WTC11 (cell line): ENCODE data around the gene AIP.

Source experiments
- CREB1 ChIP-seq: sonication (generic); formaldehyde crosslinking; IDR thresholded peaks from 2 replicates; pipeline ENCODE4 v1.8.0; 2023; ENCODE audit warnings: mild to moderate bottlenecking, missing genetic modification reagents
- FOXJ3 ChIP-seq: sonication (generic); formaldehyde crosslinking; IDR thresholded peaks from 2 replicates; pipeline ENCODE4 v1.9.0; 2021; ENCODE audit warnings: missing genetic modification reagents, mild to moderate bottlenecking, borderline replicate concordance
- JUN ChIP-seq: sonication (generic); formaldehyde crosslinking; IDR thresholded peaks from 2 replicates; pipeline ENCODE4 v1.8.0; 2023; ENCODE audit warnings: mild to moderate bottlenecking, missing genetic modification reagents
- KAT7 ChIP-seq: sonication (generic); formaldehyde crosslinking; IDR thresholded peaks from 2 replicates; pipeline ENCODE4 v1.8.1; 2023; ENCODE audit warnings: missing genetic modification reagents, mild to moderate bottlenecking, borderline replicate concordance
- NR2C2 ChIP-seq: sonication (generic); formaldehyde crosslinking; IDR thresholded peaks from 2 replicates; pipeline ENCODE4 v1.8.0; 2022; ENCODE audit warnings: mild to moderate bottlenecking, missing genetic modification reagents
- RELA ChIP-seq: sonication (generic); formaldehyde crosslinking; IDR thresholded peaks from 2 replicates; pipeline ENCODE4 v1.8.1; 2022; ENCODE audit warnings: missing genetic modification reagents, mild to moderate bottlenecking, borderline replicate concordance
- ZNF317 ChIP-seq: sonication (generic); formaldehyde crosslinking; IDR thresholded peaks from 2 replicates; pipeline ENCODE4 v1.8.1; 2023; ENCODE audit warnings: low read depth, mild to moderate bottlenecking, moderate library complexity, missing genetic modification reagents, borderline replicate concordance
- TF ChIP-seq, protein P1 (sequence below): fragments of 200-600 bp; IDR thresholded peaks from 2 replicates; pipeline ENCODE4 v1.8.0; 2022; ENCODE audit warnings: antibody characterized with exemption
- TF ChIP-seq, protein P2 (sequence below): sonication (generic); formaldehyde crosslinking; IDR thresholded peaks from 2 replicates; pipeline ENCODE4 v1.8.1; 2023; ENCODE audit warnings: mild to moderate bottlenecking, missing genetic modification reagents
- TF ChIP-seq, protein P3 (sequence below): sonication (generic); formaldehyde crosslinking; IDR thresholded peaks from 2 replicates; pipeline ENCODE4 v1.8.0; 2022; ENCODE audit warnings: mild to moderate bottlenecking, missing genetic modification reagents
- TF ChIP-seq, protein P4 (sequence below): sonication (generic); formaldehyde crosslinking; IDR thresholded peaks from 2 replicates; pipeline ENCODE4 v1.8.0; 2022; ENCODE audit warnings: mild to moderate bottlenecking, missing genetic modification reagents
- TF ChIP-seq, protein P5 (sequence below): fragments of 250-450 bp; sonication (Bioruptor Pico); IDR thresholded peaks from 2 replicates; pipeline ENCODE4 v1.8.0; 2021; ENCODE audit warnings: mild to moderate bottlenecking
- TF ChIP-seq, protein P6 (sequence below): sonication (generic); formaldehyde crosslinking; IDR thresholded peaks from 2 replicates; pipeline ENCODE4 v1.8.1; 2022; ENCODE audit warnings: low read depth, missing genetic modification reagents, borderline replicate concordance

DNA sequence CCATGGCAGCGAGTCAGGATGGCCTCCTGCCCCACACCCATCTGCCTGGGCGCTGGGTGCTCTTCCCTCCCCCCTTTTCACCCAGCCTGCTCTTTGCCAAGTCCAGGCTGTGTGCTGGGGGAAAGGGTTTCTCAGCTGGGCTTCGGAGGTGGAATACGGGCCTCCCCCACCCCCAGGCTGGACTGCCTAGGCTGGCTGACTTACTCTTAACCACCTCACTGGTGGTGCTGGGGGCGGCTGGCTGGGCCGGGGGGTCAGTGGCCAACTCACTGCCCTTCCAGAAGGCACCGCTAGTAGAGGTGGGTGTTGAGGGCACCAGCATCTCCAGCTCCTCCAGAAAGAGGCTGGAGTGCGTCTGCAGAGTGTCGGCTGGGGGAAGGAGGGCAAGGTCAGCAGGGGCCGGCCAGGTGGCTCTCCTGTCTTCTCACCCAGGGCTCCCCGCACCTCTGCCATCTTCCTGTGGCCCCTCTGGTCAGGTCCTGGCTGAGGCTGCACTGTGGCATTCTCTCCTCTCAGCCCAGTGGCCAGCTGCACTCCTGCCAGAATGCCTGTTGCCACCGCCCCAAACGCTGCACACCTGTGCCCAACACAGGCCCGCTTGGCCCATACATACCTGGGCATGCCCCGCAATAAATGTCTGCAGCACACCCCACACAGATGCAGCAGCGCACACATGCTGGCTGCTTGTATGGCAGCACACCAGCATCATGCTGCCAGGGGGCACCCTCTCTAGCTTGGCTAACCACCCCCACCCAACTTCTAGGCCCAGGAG is 12.6 kb downstream of the AIP start:
- TF ChIP-seq, protein P1, sequence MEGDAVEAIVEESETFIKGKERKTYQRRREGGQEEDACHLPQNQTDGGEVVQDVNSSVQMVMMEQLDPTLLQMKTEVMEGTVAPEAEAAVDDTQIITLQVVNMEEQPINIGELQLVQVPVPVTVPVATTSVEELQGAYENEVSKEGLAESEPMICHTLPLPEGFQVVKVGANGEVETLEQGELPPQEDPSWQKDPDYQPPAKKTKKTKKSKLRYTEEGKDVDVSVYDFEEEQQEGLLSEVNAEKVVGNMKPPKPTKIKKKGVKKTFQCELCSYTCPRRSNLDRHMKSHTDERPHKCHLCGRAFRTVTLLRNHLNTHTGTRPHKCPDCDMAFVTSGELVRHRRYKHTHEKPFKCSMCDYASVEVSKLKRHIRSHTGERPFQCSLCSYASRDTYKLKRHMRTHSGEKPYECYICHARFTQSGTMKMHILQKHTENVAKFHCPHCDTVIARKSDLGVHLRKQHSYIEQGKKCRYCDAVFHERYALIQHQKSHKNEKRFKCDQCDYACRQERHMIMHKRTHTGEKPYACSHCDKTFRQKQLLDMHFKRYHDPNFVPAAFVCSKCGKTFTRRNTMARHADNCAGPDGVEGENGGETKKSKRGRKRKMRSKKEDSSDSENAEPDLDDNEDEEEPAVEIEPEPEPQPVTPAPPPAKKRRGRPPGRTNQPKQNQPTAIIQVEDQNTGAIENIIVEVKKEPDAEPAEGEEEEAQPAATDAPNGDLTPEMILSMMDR: no peak
- no peak for TF ChIP-seq KAT7
- TF ChIP-seq CREB1 (CRISPR knock-in tag): no peak
- no peak for TF ChIP-seq NR2C2 (CRISPR knock-in tag)
- TF ChIP-seq, protein P2, sequence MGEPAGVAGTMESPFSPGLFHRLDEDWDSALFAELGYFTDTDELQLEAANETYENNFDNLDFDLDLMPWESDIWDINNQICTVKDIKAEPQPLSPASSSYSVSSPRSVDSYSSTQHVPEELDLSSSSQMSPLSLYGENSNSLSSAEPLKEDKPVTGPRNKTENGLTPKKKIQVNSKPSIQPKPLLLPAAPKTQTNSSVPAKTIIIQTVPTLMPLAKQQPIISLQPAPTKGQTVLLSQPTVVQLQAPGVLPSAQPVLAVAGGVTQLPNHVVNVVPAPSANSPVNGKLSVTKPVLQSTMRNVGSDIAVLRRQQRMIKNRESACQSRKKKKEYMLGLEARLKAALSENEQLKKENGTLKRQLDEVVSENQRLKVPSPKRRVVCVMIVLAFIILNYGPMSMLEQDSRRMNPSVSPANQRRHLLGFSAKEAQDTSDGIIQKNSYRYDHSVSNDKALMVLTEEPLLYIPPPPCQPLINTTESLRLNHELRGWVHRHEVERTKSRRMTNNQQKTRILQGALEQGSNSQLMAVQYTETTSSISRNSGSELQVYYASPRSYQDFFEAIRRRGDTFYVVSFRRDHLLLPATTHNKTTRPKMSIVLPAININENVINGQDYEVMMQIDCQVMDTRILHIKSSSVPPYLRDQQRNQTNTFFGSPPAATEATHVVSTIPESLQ (CRISPR knock-in tag): no peak
- no peak for TF ChIP-seq ZNF317
- no peak for TF ChIP-seq RELA (CRISPR knock-in tag)
- TF ChIP-seq, protein P3, sequence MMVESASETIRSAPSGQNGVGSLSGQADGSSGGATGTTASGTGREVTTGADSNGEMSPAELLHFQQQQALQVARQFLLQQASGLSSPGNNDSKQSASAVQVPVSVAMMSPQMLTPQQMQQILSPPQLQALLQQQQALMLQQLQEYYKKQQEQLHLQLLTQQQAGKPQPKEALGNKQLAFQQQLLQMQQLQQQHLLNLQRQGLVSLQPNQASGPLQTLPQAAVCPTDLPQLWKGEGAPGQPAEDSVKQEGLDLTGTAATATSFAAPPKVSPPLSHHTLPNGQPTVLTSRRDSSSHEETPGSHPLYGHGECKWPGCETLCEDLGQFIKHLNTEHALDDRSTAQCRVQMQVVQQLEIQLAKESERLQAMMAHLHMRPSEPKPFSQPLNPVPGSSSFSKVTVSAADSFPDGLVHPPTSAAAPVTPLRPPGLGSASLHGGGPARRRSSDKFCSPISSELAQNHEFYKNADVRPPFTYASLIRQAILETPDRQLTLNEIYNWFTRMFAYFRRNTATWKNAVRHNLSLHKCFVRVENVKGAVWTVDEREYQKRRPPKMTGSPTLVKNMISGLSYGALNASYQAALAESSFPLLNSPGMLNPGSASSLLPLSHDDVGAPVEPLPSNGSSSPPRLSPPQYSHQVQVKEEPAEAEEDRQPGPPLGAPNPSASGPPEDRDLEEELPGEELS (CRISPR knock-in tag): no peak
- TF ChIP-seq, protein P4, sequence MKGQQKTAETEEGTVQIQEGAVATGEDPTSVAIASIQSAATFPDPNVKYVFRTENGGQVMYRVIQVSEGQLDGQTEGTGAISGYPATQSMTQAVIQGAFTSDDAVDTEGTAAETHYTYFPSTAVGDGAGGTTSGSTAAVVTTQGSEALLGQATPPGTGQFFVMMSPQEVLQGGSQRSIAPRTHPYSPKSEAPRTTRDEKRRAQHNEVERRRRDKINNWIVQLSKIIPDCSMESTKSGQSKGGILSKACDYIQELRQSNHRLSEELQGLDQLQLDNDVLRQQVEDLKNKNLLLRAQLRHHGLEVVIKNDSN (CRISPR knock-in tag): no peak
- TF ChIP-seq FOXJ3 (CRISPR knock-in tag): no peak
- TF ChIP-seq, protein P5, sequence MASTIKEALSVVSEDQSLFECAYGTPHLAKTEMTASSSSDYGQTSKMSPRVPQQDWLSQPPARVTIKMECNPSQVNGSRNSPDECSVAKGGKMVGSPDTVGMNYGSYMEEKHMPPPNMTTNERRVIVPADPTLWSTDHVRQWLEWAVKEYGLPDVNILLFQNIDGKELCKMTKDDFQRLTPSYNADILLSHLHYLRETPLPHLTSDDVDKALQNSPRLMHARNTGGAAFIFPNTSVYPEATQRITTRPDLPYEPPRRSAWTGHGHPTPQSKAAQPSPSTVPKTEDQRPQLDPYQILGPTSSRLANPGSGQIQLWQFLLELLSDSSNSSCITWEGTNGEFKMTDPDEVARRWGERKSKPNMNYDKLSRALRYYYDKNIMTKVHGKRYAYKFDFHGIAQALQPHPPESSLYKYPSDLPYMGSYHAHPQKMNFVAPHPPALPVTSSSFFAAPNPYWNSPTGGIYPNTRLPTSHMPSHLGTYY (CRISPR knock-in tag): no peak
- TF ChIP-seq, protein P6, sequence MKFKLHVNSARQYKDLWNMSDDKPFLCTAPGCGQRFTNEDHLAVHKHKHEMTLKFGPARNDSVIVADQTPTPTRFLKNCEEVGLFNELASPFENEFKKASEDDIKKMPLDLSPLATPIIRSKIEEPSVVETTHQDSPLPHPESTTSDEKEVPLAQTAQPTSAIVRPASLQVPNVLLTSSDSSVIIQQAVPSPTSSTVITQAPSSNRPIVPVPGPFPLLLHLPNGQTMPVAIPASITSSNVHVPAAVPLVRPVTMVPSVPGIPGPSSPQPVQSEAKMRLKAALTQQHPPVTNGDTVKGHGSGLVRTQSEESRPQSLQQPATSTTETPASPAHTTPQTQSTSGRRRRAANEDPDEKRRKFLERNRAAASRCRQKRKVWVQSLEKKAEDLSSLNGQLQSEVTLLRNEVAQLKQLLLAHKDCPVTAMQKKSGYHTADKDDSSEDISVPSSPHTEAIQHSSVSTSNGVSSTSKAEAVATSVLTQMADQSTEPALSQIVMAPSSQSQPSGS (CRISPR knock-in tag): no peak
- TF ChIP-seq JUN (CRISPR knock-in tag): no peak
